IPS-11a (cell line): ENCODE results near the gene SIM2.

Source experiments
- H3K4me3 ChIP-seq: one replicate; pipeline ENCODE4 v1.5.1; 2013; ENCODE audit warnings: low read depth, low read length, control low read depth

The SIM2 gene

GRCh38 chr21:36757196-36757595 lies 58.3 kb downstream of the SIM2 start:
- H3K4me3 ChIP-seq = no peak overlapping the region

- H3K4me3 ChIP-seq = no peak overlapping the region
Observed at GRCh38 chr21:36759348-36760083, 60.6 kb downstream of the SIM2 start.

- H3K4me3 ChIP-seq = no peak overlapping the region
Observed at GRCh38 chr21:36761685-36762084, 62.8 kb downstream of the SIM2 start.

- H3K4me3 ChIP-seq = no peak overlapping the region
Observed at GRCh38 chr21:36762642-36763041, 63.7 kb downstream of the SIM2 start.

GRCh38 chr21:36763305-36763704 lies 64.4 kb downstream of the SIM2 start:
- no peak overlapping the region for H3K4me3 ChIP-seq

GRCh38 chr21:36765229-36765628 lies 66.3 kb downstream of the SIM2 start:
- no peak overlapping the region for H3K4me3 ChIP-seq

GRCh38 chr21:36766511-36766910 lies 67.6 kb downstream of the SIM2 start:
- no peak overlapping the region for H3K4me3 ChIP-seq

- H3K4me3 ChIP-seq = no peak overlapping the region
Observed at GRCh38 chr21:36767096-36767495, 68.2 kb downstream of the SIM2 start.

- no peak overlapping the region for H3K4me3 ChIP-seq
Observed at GRCh38 chr21:36768496-36768895, 69.6 kb downstream of the SIM2 start.

- H3K4me3 ChIP-seq = no peak overlapping the region
Observed at GRCh38 chr21:36769051-36769839, 70.3 kb downstream of the SIM2 start.

- no peak overlapping the region for H3K4me3 ChIP-seq
Observed at GRCh38 chr21:36773117-36773516, 74.2 kb downstream of the SIM2 start.

- H3K4me3 ChIP-seq = no peak overlapping the region
Observed at GRCh38 chr21:36773995-36774394, 75.1 kb downstream of the SIM2 start.

- no peak overlapping the region for H3K4me3 ChIP-seq
Observed at GRCh38 chr21:36776981-36777617, 78.2 kb downstream of the SIM2 start.

- H3K4me3 ChIP-seq = no peak overlapping the region
Observed at GRCh38 chr21:36780861-36781260, 81.9 kb downstream of the SIM2 start.

- H3K4me3 ChIP-seq = no peak overlapping the region
Observed at GRCh38 chr21:36783612-36784374, 84.9 kb downstream of the SIM2 start.

- H3K4me3 ChIP-seq = no peak overlapping the region
Observed at GRCh38 chr21:36784947-36785346, 86.0 kb downstream of the SIM2 start.

GRCh38 chr21:36785615-36786014 lies 86.7 kb downstream of the SIM2 start:
- H3K4me3 ChIP-seq = no peak overlapping the region

GRCh38 chr21:36786186-36786585 lies 87.3 kb downstream of the SIM2 start:
- H3K4me3 ChIP-seq = no peak overlapping the region

- H3K4me3 ChIP-seq = no peak overlapping the region
Observed at GRCh38 chr21:36788120-36788638, 89.3 kb downstream of the SIM2 start.

- H3K4me3 ChIP-seq = no peak overlapping the region
Observed at GRCh38 chr21:36790616-36791015, 91.7 kb downstream of the SIM2 start.

GRCh38 chr21:36791180-36791579 lies 92.3 kb downstream of the SIM2 start:
- no peak overlapping the region for H3K4me3 ChIP-seq
